Measurements from ENCODE around the gene BSPRY. TPM values are rescaled to one million over a fixed set of nuclear protein-coding genes. Genes with fewer than 3 reads are reported as not detected.

BSPRY gene
- total and polyA plus RNA-seq, 2 of the 13 experiments (the other 11 are each of a cell fraction or from before 2014, with no cell fraction given) = 0.09 to 0.26 TPM

- TF ChIP-seq, protein P1, sequence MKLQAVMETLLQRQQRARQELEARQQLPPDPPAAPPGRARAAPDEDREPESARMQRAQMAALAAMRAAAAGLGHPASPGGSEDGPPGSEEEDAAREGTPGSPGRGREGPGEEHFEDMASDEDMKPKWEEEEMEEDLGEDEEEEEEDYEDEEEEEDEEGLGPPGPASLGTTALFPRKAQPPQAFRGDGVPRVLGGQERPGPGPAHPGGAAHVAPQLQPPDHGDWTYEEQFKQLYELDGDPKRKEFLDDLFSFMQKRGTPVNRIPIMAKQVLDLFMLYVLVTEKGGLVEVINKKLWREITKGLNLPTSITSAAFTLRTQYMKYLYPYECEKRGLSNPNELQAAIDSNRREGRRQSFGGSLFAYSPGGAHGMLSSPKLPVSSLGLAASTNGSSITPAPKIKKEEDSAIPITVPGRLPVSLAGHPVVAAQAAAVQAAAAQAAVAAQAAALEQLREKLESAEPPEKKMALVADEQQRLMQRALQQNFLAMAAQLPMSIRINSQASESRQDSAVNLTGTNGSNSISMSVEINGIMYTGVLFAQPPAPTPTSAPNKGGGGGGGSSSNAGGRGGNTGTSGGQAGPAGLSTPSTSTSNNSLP (IDR thresholded peaks at IDR 0.05; ENCODE audit: low read depth, low read length) = no peak
- TF ChIP-seq, protein P2, sequence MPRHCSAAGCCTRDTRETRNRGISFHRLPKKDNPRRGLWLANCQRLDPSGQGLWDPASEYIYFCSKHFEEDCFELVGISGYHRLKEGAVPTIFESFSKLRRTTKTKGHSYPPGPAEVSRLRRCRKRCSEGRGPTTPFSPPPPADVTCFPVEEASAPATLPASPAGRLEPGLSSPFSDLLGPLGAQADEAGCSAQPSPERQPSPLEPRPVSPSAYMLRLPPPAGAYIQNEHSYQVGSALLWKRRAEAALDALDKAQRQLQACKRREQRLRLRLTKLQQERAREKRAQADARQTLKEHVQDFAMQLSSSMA (CRISPR knock-in tag; IDR thresholded peaks at IDR 0.05) = no peak
- TF ChIP-seq ZFP91 (CRISPR knock-in tag; IDR thresholded peaks at IDR 0.05; ENCODE audit: borderline replicate concordance) (peak; percentile 64; the same call in 1 of the 2 replicates), ZFP82 (CRISPR knock-in tag; IDR thresholded peaks at IDR 0.05; ENCODE audit: borderline replicate concordance) (0 out of 2 replicates have a peak, but pooled peaks have one; percentile 26), SYNCRIP (IDR thresholded peaks at IDR 0.05; ENCODE audit: insufficient read depth, low read depth, low read length) (no peak), MXI1 (IDR thresholded peaks at IDR 0.05; ENCODE audit: borderline replicate concordance, low read depth, low read length) (no peak; the same call in 2 of the 3 replicates), KAT2B (IDR thresholded peaks at IDR 0.05; ENCODE audit: borderline replicate concordance, low read depth, low read length) (no peak), NFIC (IDR thresholded peaks at IDR 0.05; ENCODE audit: low read length) (no peak), SP2 (CRISPR knock-in tag; IDR thresholded peaks at IDR 0.05) (no peak; the same call in 1 of the 2 replicates), ZBTB21 (CRISPR knock-in tag; IDR thresholded peaks at IDR 0.05) (no peak), SOX13 (IDR thresholded peaks at IDR 0.05) (no peak), SOX13 (CRISPR knock-in tag; conservative IDR thresholded peaks at IDR 0.05 in 1 of 2, IDR thresholded peaks at IDR 0.05 in 1 of 2) (no peak)
- TF ChIP-seq, protein P3, sequence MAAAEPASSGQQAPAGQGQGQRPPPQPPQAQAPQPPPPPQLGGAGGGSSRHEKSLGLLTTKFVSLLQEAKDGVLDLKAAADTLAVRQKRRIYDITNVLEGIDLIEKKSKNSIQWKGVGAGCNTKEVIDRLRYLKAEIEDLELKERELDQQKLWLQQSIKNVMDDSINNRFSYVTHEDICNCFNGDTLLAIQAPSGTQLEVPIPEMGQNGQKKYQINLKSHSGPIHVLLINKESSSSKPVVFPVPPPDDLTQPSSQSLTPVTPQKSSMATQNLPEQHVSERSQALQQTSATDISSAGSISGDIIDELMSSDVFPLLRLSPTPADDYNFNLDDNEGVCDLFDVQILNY (CRISPR knock-in tag; conservative IDR thresholded peaks at IDR 0.05) = 0 out of 2 replicates have a peak, but pooled peaks have one; percentile 35
- TF ChIP-seq, protein P4, sequence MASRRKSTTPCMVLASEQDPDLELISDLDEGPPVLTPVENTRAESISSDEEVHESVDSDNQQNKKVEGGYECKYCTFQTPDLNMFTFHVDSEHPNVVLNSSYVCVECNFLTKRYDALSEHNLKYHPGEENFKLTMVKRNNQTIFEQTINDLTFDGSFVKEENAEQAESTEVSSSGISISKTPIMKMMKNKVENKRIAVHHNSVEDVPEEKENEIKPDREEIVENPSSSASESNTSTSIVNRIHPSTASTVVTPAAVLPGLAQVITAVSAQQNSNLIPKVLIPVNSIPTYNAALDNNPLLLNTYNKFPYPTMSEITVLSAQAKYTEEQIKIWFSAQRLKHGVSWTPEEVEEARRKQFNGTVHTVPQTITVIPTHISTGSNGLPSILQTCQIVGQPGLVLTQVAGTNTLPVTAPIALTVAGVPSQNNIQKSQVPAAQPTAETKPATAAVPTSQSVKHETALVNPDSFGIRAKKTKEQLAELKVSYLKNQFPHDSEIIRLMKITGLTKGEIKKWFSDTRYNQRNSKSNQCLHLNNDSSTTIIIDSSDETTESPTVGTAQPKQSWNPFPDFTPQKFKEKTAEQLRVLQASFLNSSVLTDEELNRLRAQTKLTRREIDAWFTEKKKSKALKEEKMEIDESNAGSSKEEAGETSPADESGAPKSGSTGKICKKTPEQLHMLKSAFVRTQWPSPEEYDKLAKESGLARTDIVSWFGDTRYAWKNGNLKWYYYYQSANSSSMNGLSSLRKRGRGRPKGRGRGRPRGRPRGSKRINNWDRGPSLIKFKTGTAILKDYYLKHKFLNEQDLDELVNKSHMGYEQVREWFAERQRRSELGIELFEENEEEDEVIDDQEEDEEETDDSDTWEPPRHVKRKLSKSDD (CRISPR knock-in tag; IDR thresholded peaks at IDR 0.05; ENCODE audit: low read depth) = 0 out of 2 replicates have a peak, but pooled peaks have one; percentile 38
- TF ChIP-seq, protein P5, sequence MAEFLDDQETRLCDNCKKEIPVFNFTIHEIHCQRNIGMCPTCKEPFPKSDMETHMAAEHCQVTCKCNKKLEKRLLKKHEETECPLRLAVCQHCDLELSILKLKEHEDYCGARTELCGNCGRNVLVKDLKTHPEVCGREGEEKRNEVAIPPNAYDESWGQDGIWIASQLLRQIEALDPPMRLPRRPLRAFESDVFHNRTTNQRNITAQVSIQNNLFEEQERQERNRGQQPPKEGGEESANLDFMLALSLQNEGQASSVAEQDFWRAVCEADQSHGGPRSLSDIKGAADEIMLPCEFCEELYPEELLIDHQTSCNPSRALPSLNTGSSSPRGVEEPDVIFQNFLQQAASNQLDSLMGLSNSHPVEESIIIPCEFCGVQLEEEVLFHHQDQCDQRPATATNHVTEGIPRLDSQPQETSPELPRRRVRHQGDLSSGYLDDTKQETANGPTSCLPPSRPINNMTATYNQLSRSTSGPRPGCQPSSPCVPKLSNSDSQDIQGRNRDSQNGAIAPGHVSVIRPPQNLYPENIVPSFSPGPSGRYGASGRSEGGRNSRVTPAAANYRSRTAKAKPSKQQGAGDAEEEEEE (CRISPR knock-in tag; IDR thresholded peaks at IDR 0.05; ENCODE audit: borderline replicate concordance) = no peak
Observed at GRCh38 chr9:113376634-113377567, 27.6 kb downstream of the BSPRY start, which contains the start of gene HDHD3 (continued).
